ENCODE measurements around the gene SCYGR7. TPM values are rescaled to one million over a fixed set of nuclear protein-coding genes. Genes with fewer than 3 reads are reported as not detected.

SCYGR7 gene
- total and polyA plus RNA-seq, 9 of the 15 experiments (the other 6 are each of a cell fraction or from before 2014, with no cell fraction given): not detected

- ChIA-PET CTCF (ENCODE audit: low intra/inter-chr PET ratio) (interaction anchor here (0.7 to 2.1 kb wide), 4 partner anchors 287 to 637 kb away, joined by 4 to 10 read pairs (median 7); no protein-coding TSS in a partner anchor), POLR2A (no interaction called here)
- DNase-seq (ENCODE audit: extremely low read depth in 1 of 4, low spot score in 3 of 4) (peak; percentile 57 to 64 (median 59)), ATAC-seq (peak; percentile 98), FAIRE-seq (peak; percentile 73)
- WGBS (ENCODE audit: insufficient coverage, low coverage, missing lambda C conversion rate): 0% methylated on average over 9 of the region's 11 CpGs
- no peaks in the 10 kb centered on the region for H3K9me1 ChIP-seq (ENCODE audit: control insufficient read depth, insufficient read depth, low read length)
- H3K27ac ChIP-seq (ENCODE audit: extremely low read depth, low read depth, low read length): no peak overlapping the region
- peaks cover 0 to 10% of the 10 kb centered on the region in 2 experiments; a peak in 2 of 5 replicates for H3K27me3 ChIP-seq (ENCODE audit: control insufficient read depth in 2 of 2, insufficient read depth in 2 of 2, low read length in 2 of 2)
- H3K9ac ChIP-seq (ENCODE audit: insufficient read depth in 1 of 2, low read depth in 2 of 2, low read length in 2 of 2): no peak overlapping the region
- intact Hi-C loops (cut with micrococcal nuclease) (loop anchor here (1.0 to 5.0 kb wide), 6 partner anchors 108 to 733 kb away; no protein-coding TSS in a partner anchor), in situ Hi-C loops (cut with MboI) (loop anchor here (10.0 kb wide), 1 partner anchor 362 kb away; no protein-coding TSS in a partner anchor)
- H3K36me3 ChIP-seq (ENCODE audit: control insufficient read depth, insufficient read depth, low read length): no peaks in the 10 kb centered on the region
- no peak overlapping the region for H3K4me2 ChIP-seq (ENCODE audit: insufficient read depth, low read length)
- no peaks in the 10 kb centered on the region for H4K20me1 ChIP-seq (replicated peaks; ENCODE audit: control insufficient read depth, insufficient read depth, low read length)
- no peak overlapping the region for H3K4me3 ChIP-seq
- H3K4me1 ChIP-seq (replicated peaks in 1 of 2; ENCODE audit: control insufficient read depth in 2 of 2, insufficient read depth in 2 of 2, low read length in 2 of 2): peaks cover 0 to 4% of the 10 kb centered on the region in 2 experiments; a peak in 1 of 5 replicates
- no peak overlapping the region for H2AFZ ChIP-seq (ENCODE audit: low read depth, low read length)
- H3K79me2 ChIP-seq (ENCODE audit: control insufficient read depth, insufficient read depth, low read length): no peaks in the 10 kb centered on the region
- BruUV-seq (replicated peaks): no TSS peak
- H3K9me3 ChIP-seq (replicated peaks; ENCODE audit: control insufficient read depth, insufficient read depth, low read depth, low read length): no peaks in the 10 kb centered on the region
- no peak for TF ChIP-seq POLR3G (IDR thresholded peaks at IDR 0.05; ENCODE audit: extremely low read depth, insufficient read length, insufficient replicate concordance)
- TF ChIP-seq TFAP4 (CRISPR knock-in tag; IDR thresholded peaks at IDR 0.05; ENCODE audit: borderline replicate concordance): 0 out of 2 replicates have a peak, but pooled peaks have one; percentile 27
- TF ChIP-seq, protein P1, sequence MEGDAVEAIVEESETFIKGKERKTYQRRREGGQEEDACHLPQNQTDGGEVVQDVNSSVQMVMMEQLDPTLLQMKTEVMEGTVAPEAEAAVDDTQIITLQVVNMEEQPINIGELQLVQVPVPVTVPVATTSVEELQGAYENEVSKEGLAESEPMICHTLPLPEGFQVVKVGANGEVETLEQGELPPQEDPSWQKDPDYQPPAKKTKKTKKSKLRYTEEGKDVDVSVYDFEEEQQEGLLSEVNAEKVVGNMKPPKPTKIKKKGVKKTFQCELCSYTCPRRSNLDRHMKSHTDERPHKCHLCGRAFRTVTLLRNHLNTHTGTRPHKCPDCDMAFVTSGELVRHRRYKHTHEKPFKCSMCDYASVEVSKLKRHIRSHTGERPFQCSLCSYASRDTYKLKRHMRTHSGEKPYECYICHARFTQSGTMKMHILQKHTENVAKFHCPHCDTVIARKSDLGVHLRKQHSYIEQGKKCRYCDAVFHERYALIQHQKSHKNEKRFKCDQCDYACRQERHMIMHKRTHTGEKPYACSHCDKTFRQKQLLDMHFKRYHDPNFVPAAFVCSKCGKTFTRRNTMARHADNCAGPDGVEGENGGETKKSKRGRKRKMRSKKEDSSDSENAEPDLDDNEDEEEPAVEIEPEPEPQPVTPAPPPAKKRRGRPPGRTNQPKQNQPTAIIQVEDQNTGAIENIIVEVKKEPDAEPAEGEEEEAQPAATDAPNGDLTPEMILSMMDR (IDR thresholded peaks at IDR 0.05 in 2 of 3, conservative IDR thresholded peaks at IDR 0.05 in 1 of 3; ENCODE audit: insufficient read depth in 2 of 3, low read depth in 1 of 3, low read length in 3 of 3): peak; percentile 62 to 75 (median 66)
- TF ChIP-seq DEAF1 (CRISPR knock-in tag; IDR thresholded peaks at IDR 0.05): peak; percentile 64
- no peak for TF ChIP-seq ZNF184 (CRISPR knock-in tag; IDR thresholded peaks at IDR 0.05)
- no peak for TF ChIP-seq HNRNPL (IDR thresholded peaks at IDR 0.05; ENCODE audit: low read depth, low read length)
- no peak for TF ChIP-seq BRF1 (IDR thresholded peaks at IDR 0.05; ENCODE audit: borderline replicate concordance, extremely low read depth, insufficient read length)
- no peak for TF ChIP-seq TAL1 (IDR thresholded peaks at IDR 0.05)
- no peak for TF ChIP-seq FOXJ2 (tag; IDR thresholded peaks at IDR 0.05)
- TF ChIP-seq HDAC1 (IDR thresholded peaks at IDR 0.05): no peak
- peak; percentile 69 for TF ChIP-seq SMC3 (conservative IDR thresholded peaks at IDR 0.05; ENCODE audit: insufficient read depth, low read depth, low read length)
- no peak for TF ChIP-seq PHB2 (IDR thresholded peaks at IDR 0.05; ENCODE audit: low read depth)
- TF ChIP-seq TRIM24 (IDR thresholded peaks at IDR 0.05): no peak
- TF ChIP-seq KLF10 (CRISPR knock-in tag; IDR thresholded peaks at IDR 0.05): no peak
Observed at GRCh38 chr2:227766373-227766883, 38.3 kb downstream of the SCYGR7 start.
